Measurements from ENCODE around the gene SCG3.

Gene SCG3

GRCh38 chr15:51709031-51709430 lies 27.7 kb downstream of the SCG3 start:
- no peak for DNase-seq (ENCODE audit: low read depth)
- in situ Hi-C loops (cut with HindIII; ENCODE audit: low sequenced_read_pairs) = no loop called here
- TF ChIP-seq, protein P1, sequence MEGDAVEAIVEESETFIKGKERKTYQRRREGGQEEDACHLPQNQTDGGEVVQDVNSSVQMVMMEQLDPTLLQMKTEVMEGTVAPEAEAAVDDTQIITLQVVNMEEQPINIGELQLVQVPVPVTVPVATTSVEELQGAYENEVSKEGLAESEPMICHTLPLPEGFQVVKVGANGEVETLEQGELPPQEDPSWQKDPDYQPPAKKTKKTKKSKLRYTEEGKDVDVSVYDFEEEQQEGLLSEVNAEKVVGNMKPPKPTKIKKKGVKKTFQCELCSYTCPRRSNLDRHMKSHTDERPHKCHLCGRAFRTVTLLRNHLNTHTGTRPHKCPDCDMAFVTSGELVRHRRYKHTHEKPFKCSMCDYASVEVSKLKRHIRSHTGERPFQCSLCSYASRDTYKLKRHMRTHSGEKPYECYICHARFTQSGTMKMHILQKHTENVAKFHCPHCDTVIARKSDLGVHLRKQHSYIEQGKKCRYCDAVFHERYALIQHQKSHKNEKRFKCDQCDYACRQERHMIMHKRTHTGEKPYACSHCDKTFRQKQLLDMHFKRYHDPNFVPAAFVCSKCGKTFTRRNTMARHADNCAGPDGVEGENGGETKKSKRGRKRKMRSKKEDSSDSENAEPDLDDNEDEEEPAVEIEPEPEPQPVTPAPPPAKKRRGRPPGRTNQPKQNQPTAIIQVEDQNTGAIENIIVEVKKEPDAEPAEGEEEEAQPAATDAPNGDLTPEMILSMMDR (IDR thresholded peaks at IDR 0.05; ENCODE audit: low read depth, low read length, missing control alignments) = no peak
- H3K4me3 ChIP-seq (ENCODE audit: low read depth, low read length) = no peak overlapping the region

DNA sequence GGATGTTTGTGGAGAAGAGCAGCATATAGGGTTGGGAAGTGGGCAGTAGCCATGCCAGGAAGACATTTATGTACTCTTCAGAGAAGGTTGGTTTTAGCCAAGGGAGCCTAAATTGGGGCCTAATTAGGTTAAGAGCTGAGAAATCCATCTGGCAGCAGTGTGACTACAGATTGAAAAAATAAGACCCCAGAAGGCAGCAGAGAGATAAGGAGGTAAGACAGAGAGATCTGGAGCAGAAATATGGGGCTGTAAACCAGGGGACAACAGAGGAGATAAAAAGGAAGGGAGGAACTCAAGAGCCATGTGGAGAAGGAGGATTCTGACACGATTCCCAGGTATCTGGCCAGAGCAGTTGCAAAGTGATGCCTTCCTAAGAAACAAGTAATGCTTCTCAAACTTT lies 32.9 kb downstream of the SCG3 start:
- in situ Hi-C loops (cut with HindIII; ENCODE audit: low sequenced_read_pairs) = no loop called here
- TF ChIP-seq, protein P1 (IDR thresholded peaks at IDR 0.05; ENCODE audit: low read depth, low read length, missing control alignments) = no peak
- DNase-seq (ENCODE audit: low read depth) = no peak
- no peak overlapping the region for H3K4me3 ChIP-seq (ENCODE audit: low read depth, low read length)

- TF ChIP-seq, protein P1 (IDR thresholded peaks at IDR 0.05; ENCODE audit: low read depth, low read length, missing control alignments) = no peak
- H3K4me3 ChIP-seq (ENCODE audit: low read depth, low read length) = no peak overlapping the region
- in situ Hi-C loops (cut with HindIII; ENCODE audit: low sequenced_read_pairs) = no loop called here
- no peak for DNase-seq (ENCODE audit: low read depth)
Measured at GRCh38 chr15:51714911-51715310, 33.6 kb downstream of the SCG3 start.

- in situ Hi-C loops (cut with HindIII; ENCODE audit: low sequenced_read_pairs) = no loop called here
- TF ChIP-seq, protein P1 (IDR thresholded peaks at IDR 0.05; ENCODE audit: low read depth, low read length, missing control alignments) = no peak
- H3K4me3 ChIP-seq (ENCODE audit: low read depth, low read length) = no peak overlapping the region
- no peak for DNase-seq (ENCODE audit: low read depth)
Measured at GRCh38 chr15:51718219-51718618, 36.9 kb downstream of the SCG3 start.

GRCh38 chr15:51718746-51719145 lies 37.4 kb downstream of the SCG3 start:
- no peak for DNase-seq (ENCODE audit: low read depth)
- TF ChIP-seq, protein P1 (IDR thresholded peaks at IDR 0.05; ENCODE audit: low read depth, low read length, missing control alignments) = no peak
- in situ Hi-C loops (cut with HindIII; ENCODE audit: low sequenced_read_pairs) = no loop called here
- no peak overlapping the region for H3K4me3 ChIP-seq (ENCODE audit: low read depth, low read length)

- TF ChIP-seq, protein P1 (IDR thresholded peaks at IDR 0.05; ENCODE audit: low read depth, low read length, missing control alignments) = no peak
- in situ Hi-C loops (cut with HindIII; ENCODE audit: low sequenced_read_pairs) = no loop called here
- no peak overlapping the region for H3K4me3 ChIP-seq (ENCODE audit: low read depth, low read length)
- no peak for DNase-seq (ENCODE audit: low read depth)
Measured at GRCh38 chr15:51720201-51720995, 39.1 kb downstream of the SCG3 start.

Data from astrocyte of the cerebellum (primary cell).